Measurements from ENCODE around the gene MEX3C.

Gene MEX3C

DNA sequence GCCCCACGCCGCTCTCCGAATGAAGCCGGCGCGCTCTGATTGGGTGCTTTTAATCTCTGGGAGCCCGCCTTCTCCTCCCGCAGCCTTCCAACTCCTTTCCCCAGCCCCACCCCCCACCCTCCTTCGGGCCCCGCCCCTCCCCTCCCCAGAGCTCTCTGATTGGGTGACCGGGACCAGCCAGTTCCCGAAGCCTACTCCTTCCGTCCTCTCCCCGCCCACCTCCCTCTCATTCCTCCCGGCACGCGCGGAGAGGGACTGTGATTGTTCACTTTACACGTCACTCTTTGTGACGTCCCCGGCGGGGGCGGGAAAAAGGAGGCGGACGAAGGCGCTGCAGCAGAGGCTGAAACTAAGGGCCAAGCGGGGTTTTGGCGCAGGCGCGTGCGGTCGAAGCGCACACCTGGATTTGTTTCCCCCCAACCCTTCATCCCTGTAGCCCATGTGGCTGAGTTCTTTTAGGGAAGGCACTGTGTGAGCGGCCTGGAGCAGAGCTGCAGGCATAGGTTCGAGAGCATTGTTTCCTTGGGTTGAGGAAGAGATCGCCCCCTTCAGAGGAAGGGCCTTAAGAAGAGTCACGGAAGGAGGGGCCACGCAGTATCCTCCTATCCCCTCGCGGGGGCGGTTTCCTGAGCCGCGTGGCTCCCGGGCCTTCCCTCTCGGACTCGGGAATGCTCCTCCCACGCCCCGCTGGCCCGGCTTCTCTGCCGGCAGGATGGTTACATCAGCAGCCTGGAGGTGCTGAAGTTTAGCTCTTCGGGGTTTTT is at the start of gene MEX3C:
Gene MEX3C (minus strand): TSS at position 21 of the 764 bp plus-strand sequence. CDS start 361 bp downstream, outside the sequence.
- DNase-seq (ENCODE audit: low spot score) = peak; percentile 99

DNA sequence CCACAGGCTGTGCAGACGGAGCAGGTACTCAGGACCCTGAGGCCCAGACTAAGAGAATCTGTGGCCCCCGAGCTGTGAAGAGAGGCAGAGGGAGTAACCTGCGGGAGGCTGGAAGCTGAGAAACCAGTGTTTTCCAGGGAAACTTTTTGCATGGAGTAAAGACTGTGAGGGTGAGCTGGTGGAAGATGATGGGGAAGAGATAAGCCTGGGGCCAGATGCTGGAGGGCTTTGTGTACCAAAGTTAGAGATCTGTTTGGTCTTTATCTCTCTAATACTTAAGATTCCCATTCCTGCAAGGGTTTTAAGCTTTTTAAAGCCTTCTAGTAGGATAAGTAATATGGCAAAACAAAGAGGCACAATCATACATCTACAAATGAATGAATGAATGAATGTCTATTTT is 43.7 kb upstream of the MEX3C start:
- no peak for DNase-seq (ENCODE audit: low spot score)

DNA sequence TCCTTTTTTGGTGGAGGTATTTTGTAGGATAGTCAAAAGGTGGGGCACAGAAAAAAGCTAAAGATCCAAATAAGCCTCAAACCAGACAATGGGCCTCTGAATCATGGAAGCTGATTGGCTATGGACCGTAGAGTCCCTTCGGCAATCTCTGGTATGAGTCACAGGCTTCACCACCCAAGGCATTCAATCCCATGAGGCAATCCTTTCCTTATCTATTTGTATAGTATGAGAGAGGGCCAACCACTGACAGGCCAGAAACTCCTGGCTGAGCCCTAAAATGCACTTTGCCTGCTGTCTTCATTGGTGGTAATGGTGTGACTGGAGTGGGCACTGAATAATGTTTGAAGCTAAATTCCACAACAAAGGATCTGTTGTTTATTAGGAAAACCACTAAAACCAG is 38.7 kb upstream of the MEX3C start:
- DNase-seq (ENCODE audit: low spot score) = no peak

DNA sequence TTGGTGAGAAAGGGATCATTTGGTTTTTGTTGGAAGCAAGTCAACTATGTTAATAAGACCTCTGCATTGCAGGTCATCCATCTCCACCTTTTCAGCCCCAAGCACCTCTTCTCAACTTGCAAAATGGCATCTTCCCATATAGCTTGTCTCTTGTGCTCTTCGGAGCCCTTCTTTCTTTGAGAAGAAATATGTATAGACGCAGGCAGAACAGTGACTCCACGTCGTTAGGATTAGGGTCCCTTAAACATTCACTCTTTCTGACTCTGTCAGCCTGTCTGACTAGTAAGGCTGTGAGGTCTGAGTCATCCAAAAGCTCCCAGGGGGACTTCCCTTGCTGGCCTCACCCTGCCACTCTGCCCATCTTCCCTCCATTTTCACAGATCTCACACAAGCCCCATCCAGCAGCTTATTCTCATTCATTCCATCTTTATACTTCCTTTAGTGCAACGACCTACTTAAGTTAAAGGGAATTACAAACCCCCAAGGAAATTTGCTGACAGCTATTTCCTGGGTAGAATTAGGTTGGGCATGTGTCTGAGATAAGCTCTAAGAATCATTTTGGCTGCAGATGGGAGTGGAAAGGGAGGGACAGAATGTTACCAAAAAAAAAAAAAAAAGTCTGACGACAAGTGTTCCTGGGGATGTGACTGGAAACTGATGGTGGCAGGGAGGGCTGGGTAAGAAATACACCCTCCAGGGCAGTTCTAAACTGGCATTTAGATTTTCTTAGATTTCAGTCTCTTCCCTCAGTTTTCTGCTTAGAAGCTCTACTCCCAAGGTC is 37.7 kb upstream of the MEX3C start:
- no peak for DNase-seq (ENCODE audit: low spot score)

DNA sequence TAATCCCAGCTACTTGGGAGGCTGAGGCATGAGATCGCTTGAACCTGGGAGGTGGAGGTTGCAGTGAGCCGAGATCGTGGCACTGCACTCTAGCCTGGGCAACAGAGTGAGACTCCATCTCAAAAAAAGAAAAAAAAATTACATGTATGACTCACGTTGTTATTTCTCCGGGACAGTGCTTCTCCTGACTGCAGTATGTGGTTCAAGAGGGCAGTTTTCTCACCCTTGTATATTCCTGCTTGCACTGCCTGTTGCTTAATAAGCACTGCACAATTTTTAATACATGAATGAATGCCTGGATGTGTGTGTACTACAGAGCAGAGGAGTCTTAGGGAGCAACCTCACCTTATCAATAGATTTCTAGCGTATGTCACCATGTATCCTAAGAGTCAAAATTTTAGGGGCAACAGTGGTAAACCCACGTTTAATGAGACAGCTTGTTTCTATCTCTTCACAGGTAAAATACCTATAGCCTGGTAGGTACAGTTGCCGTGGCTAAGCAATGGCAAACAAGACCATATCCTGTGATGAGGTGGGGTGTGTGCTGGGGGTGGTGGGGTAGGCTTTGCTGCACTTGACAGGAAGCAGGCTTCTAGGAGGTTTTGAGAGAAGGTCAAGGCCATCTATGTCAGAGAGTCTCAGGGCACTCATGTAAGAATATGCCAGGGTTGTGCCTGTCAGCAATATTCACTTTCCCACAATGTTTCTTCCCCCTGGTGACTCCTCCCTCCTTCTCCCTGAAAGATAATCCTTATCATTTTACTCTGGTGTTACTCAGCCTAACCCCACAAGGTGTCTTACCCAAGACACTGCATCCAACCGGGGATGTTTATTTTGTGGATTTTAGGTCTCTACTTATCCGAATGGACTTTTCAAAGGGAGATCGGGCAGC is 36.9 kb upstream of the MEX3C start:
- DNase-seq (ENCODE audit: low spot score) = no peak

DNA sequence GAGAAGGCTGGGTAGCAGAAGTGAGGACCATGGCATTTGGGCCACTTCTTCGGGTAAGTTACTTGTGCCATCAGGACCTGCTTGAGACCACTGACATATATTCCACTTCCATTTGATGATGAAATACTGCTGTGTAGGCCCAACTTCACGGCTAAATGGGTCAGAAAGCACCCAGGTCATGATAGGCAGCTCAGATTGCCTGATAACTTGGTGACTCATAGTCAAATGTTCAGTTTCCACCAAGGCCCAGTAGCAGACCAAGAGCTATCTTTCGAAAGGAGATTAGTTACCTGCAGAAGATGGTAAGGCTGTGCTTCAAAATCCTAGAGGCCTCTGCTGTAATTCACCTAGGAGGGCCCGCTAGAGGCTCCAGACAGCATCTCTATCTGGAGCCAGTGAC is 31.8 kb upstream of the MEX3C start:
- DNase-seq (ENCODE audit: low spot score) = no peak

DNA sequence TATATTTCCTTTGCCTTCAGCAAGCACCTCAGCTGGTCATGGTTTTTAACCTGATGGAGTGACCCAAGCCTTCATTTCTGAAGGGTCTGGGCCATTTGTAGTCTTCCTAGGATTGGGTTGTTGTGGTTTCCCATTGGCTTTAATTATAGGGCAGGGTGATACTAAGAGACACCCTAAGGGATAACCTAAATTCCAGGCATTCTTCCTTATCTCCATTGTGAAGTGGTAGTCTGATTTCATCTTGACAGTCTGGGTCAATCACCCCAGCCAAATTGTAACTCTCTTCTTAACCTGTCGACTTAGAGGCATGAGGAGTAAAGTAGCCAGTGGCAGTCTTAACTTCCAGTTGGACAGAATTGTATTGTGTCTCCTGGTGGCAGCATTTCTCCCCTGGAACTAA is 30.2 kb upstream of the MEX3C start:
- no peak for DNase-seq (ENCODE audit: low spot score)

DNA sequence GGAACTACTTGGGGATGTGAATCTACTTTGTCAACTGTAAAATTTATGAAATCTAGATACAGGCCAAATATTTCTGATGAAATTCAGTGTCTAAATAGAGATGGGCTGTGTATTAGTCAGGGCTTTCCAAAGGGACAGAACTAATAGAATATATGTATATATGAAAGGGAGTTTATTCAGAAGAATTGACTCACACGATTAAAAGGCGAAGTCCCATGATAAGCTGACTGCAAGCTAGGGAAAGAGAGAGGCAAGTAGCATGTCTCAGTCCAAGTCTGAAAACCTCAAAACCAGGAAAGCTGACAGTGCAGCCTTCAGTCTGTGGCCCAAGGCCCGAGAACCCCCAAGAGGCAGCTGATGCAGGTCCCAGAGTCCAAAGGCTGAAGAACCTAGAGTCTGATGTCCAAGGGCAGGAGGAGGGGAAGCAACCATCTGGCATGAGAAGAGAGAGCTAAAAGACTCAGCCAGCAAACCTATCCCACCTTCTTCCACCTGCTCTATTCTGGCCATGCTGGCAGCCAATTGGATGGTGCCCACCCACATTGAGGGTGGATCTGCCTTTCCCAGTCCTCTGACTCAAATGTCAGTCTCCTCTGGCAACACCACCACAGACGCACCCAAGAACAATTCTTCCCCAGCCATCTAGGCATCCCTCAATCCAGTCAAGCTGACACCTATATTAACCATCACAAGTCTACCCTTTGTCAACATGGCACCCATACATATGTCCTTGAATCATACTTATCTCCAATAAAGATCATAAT is 29.3 kb upstream of the MEX3C start:
- no peak for DNase-seq (ENCODE audit: low spot score)

DNA sequence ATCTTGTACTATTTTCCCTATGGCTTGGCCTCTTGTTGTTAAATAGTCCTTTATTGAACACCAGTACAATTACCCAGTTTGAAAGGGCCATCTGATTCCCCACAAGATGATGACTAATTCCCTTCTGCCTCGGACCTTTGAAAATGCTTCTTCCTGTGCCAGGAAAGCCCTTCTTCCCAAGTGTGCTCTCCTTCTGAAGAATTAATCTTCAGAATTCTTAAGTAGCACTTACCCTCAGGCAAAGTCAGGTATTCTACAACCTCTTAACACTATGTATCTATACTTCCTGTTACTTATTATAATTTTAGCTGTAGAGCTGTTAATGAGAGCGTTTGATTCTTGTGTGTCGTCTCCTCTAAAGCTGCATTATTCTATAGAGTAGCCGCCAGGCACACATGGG is 28.6 kb upstream of the MEX3C start:
- DNase-seq (ENCODE audit: low spot score) = no peak

DNA sequence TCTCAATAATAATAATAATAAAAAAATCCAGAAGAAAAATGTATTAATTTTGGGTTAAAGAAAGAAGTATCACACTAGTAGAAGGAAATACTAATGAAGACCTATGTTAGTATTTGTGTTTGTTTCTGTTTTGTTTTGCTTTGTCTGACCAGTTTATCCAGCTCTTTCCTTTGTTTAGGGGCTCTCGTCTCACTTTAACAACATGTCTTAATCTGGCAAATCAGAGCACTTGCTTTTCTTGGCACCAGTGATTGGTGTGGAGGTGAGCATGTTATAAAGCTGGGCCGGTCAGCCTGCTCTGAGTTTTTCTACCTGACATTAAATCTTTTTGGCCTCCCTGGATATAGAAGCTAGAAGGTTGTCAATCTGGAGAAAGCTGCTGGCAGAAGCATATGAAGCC is 15.1 kb upstream of the MEX3C start:
- DNase-seq (ENCODE audit: low spot score) = no peak

DNA sequence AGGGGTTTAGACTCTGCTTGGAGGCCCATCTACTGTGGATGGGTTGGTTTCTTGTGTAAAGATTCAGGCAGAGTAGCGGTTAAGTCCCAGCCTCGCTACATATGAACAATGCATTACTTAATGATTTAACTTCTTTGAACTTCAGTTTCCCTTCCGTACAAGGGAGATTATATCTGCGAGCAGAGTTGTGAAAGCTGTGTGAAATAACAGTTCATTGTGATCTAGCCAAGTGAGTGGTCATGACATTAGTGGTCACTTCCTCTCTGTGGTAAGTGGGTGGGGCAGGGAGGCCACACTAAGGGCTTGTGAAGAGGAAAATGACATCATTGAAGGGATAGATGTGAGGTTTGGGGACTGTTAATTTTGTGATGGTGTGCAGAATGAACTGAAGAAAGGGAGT is 14.1 kb upstream of the MEX3C start:
- no peak for DNase-seq (ENCODE audit: low spot score)

DNA sequence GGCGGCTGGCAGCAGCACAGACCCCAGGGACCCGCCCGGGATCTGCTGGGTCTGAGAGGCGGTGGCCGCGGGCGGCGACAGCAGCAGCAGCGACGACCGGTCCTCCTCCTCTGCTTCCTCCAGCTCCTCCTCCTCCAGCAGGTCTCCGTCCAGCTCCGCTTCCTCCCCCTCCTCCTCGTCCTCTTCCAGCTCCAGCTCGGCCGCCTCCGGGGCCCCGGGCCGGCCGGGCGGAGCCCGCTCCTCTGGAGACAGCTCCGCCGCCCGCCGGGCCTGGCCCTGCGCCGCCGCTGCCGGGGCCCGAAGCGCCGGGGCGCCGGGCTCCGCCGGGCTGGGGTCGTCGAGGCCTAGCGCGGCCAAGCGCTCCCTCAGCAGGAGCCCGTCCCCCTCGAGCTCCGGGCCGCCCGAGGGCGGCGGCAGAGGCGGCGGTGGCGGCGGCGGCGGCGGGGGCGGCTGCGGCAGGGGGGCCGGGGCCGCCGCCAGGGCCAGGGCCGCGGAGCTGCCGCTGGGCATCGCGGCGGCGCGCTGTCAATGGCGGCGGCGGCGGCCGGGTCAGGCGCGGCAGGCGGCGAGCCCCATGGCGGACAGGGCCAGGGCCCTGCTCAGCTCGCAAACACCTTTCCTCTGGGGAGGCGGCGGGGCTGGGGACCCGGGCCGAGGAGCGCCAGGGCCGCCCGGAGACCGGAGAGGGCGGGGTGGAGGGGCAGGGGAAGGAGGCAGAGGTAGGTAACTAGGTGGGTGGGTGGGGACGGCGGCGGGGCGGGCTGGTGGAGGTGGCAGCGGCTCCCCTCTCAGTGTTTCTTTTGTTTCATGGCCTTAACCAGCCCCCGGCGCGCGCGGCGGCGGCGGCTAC is 445 bp downstream of the MEX3C start:
- peak; percentile 70 for DNase-seq (ENCODE audit: low spot score)

DNA sequence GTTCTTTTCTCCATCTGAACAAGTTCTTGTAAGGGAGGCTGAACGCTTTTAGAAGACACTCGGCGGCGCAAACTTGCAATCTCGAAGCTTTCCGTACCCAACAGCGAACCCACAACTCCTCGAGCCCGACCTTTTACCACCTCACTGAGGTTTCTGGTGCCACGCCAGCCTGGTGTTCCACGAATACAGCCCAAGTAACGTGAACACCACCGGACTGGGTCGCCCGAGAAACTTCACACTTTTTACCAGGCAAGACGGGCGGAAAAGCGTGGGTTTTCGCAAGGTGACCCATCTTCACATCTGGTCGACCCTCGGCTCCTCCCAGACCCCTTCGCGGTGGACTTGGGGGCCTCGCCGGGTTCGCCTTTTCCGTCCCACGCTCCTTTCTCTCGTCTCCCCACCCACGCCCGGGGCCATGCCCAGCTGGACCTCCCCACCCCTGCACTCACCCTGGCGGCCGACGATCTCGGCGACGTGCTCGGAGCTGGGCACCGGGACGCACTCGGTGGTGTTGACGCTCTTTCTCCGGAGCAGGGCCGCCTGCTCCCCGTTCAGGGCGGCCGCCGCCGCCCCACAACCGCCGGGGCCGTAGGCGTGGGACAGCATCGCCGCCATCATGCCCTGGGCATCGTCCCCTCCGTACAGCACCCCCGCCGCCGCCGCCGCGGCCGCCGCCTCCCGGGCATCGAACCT is 1.2 kb downstream of the MEX3C start:
- peak; percentile 52 for DNase-seq (ENCODE audit: low spot score)

DNA sequence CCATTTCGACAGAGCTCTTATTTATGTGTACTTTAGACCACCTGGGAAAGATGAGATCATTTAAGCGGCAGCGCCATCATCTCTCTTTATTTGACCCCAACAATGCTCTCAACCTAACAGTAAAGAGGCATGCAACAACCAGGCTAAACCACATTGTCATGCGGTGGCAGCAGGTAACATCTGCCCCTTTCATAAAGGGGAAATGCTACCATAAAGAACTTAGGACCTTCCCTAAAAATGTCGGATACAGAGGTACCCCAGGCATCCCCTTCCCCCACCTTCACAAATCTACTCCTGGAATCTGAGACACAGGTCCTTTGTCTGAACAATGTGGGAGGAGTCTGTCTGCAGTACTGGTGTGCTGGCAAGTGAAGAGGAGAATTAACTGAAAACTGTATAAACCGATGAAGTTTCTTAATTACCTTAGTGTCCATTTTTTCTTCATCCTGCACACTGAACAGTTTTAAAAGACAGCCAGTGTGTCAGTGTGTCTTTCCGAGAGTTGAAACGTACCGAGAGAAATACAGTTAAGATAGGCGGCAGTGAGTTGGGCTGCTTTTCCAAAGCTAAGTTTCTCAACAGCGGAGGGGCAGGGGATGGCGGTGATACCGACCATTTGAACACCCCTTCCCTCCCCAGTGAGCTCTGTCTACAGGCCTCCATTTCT is 1.9 kb downstream of the MEX3C start:
- DNase-seq (ENCODE audit: low spot score) = peak; percentile 55

DNA sequence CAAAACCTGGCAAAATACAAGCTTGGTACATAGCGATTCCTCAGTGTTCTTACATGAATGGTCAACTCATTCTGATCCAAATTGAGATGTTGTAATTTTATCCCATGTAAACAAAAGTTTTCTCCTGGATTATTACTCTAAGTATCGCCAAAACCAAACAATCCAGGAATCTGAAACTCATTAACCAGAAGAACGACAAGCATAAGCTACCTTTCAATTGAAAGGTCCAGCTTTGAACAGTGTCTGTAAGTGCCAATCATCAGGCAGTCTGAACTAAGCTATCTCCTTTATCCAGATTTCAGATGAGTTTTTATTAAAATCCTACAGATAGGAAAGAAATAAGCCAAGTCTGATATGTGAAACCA is 2.4 kb downstream of the MEX3C start:
- DNase-seq (ENCODE audit: low spot score) = no peak

DNA sequence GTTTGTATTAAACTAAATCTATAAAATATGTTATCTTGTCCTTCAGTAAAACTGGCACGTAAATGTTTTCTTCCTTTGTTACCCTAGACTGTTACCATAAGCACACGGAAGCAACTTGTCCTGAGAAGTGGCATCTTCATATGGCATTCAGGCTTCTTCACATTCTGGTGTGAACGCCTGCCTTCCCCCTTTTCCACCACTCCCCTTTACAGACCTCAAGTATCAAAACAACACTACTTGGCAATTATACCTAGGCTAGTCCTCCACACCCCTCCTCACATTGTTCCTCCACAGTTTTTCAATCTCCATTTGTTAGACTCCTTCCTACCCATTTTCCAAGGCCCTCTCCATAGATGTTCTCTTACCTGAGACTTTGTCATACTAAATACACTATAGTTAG is 2.9 kb downstream of the MEX3C start:
- DNase-seq (ENCODE audit: low spot score) = no peak

DNA sequence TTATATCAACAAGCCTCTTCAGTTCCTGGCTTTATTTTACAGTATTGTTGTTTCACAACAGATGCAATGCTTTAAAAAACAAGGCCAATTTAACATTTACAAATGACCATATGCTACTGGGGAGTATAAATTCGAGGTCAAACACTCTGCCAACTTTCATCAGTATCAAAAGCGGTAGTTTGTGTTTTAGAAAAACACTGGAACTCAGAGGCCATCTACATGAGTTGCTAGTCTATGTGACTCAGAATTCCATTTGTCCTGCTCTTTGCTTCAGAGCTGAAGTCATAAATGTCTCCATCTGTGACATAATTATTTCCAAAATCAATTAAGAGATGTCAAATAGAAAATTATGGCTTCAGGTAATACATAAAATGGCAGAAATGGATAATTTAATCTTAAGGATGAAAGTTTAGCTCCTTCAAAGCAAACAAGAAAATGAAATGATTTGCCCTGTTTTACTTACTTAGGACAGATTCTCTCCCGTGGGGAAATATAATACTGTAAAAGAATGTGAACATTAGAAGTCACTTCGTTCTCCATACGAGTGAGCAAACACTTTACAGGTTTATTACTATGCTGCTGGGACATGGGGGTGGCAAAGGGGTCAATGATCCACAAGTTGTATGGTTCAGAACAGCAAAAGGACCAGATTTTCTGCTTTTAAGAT is 3.7 kb downstream of the MEX3C start:
- DNase-seq (ENCODE audit: low spot score) = no peak

DNA sequence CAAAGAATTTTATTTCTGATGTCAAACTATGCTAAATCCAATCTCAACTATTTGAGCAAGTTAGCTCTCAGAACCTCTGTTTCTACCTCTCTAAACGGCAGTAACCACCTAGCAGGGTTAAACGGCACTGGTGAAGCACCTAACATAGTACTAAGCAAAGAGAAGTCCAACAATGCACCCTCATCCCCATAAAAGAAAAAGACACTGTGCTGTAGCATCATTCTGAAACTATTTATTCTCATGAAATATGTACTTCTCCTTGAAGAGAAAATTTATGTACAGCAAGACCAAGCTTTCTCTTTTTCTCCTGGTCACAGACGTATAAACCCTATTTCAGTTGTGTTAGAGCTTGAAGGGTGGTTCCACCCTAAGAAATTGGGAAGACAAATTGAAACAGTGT is 4.8 kb downstream of the MEX3C start:
- DNase-seq (ENCODE audit: low spot score) = no peak

DNA sequence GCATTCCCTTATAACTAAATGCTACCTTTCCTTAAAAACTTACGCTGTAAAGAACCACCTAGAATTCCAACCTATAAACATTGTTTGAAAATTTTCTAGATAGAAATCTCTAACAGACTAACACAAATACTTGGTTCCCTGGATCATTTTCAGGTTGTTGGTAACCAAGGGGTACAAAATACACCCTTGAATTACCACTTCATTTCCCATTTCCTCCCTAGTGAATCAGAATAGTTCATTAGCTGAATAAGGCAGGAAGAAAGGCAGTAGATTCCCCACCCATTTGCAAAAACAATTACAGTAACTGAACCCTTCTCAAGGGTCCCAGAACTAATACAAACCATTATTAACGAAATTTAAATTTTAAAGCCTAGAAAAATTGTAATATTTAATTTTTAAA is 5.5 kb downstream of the MEX3C start:
- no peak for DNase-seq (ENCODE audit: low spot score)

Data from ecto neural progenitor cell (in vitro differentiated cells).